Inflammatory macrophage treated with lipopolysaccharide for 4 hours (primary cell): ENCODE data around the gene OR2T3.
"Not testable (repeated sequence)": the region's sequence is repeated elsewhere in the genome, so short reads cannot be mapped to it uniquely, and the experiment has no call there.

ENCODE experiments used
- DNase-seq: peaks from one replicate; pipeline ENCODE4 v3.0.0-alpha.2; 2020

OR2T3 gene, protein sequence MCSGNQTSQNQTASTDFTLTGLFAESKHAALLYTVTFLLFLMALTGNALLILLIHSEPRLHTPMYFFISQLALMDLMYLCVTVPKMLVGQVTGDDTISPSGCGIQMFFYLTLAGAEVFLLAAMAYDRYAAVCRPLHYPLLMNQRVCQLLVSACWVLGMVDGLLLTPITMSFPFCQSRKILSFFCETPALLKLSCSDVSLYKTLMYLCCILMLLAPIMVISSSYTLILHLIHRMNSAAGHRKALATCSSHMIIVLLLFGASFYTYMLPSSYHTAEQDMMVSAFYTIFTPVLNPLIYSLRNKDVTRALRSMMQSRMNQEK

DNA sequence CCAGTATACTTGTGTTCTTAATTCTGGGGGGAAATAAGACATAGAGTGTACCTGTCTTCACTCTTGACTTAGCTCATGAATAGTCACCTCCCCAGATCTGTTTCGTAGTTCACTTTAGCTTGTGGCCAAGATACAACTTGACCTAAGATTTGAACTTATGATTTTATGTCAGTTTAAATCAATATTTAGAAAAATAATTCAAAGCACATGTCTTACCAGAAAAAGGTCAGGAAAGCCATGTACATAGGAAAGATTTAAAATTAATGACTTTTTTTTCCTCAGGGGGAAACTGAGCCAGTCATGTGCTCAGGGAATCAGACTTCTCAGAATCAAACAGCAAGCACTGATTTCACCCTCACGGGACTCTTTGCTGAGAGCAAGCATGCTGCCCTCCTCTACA, at the start of gene OR2T3:
OR2T3 (plus strand) TSS at position 301 of the 400 bp plus-strand sequence; CDS start at position 301, 0 bp downstream.
- DNase-seq: not testable (repeated sequence)

DNA sequence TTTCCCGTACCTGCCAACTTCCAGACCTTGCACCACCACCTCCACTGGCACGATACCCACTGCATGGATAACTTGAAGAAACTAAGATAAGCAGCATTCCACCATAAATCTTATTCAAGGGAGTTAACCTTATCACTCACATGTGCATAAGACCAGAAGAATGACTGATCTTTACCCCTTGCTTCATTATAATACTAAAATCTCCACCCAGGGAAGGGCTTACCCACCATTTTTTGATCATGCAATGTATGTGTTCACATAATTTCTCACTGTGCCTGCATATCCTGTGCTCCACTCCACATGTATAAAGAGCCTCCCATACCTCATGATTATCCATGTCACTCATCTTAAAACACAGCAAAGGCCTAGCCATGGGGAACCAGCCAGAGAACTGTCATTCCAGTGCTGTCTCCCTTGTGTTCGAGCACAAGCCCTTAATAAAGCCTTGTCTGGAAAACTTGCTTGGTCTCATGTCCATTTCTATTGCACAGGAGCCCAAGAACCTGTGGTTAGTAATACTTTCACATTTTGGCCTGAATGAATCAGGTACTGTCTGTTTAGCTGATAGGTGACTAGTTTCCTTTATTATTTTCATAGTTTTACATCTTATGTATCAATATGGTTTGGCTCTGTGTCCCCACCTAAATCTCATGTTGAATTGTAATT, 45.5 kb upstream of the OR2T3 start:
- DNase-seq: not testable (repeated sequence)

DNA sequence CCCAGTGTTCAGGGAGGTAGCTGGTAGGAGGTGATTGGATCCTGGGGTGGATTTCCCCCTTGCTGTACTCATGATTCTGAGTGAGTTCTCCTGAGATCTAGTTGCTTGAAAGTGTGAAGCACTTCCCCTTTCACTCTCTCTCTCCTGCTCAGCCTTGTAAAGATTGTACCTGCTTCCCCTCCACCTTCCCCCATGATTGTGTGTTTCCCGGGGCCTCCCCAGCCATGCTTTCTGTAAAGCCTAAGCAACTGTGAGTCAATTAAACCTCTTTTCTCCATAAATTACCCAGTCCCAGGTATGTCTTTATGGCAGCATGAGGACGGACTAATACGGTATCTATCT, 45.0 kb upstream of the OR2T3 start:
- DNase-seq: not testable (repeated sequence)

DNA sequence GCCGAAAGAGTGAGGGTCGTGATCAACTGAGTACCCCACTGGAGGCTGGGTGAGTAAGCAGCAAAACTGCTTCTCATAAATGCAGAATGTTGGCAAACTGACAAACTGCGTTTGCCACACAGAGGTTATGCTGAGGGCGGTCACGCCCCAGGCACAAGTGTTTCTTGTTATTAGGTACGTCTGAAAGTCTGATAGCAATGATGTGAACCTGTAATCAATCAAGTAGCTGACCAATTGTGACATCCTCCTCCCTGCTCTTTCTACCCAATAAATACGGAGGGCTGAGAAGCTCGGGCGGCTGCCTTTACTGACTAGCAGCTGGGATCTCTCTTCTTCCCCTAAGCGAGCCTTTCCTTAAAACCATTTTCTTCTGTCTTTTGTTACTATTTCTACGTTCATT, 41.5 kb upstream of the OR2T3 start:
- not testable (repeated sequence) for DNase-seq

DNA sequence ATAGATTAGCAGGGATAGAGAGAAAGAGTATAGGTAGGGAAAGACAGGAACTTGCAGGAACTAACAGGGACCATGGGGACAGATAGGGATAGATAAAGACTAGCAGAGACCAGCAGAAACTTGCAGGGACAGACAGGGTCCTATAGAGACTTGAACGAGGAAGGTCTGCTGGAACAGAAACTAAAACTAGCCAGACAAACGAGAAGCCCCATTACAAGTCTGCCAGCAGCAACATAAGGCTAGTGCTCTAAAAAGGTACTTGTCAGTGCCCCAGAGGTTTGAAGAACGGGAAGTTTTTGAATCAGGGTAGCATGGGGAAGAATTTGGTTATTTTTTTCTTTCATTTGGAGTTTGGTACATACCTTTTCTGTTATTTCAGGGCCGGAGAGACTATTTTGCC, 41.0 kb upstream of the OR2T3 start:
- DNase-seq: not testable (repeated sequence)

DNA sequence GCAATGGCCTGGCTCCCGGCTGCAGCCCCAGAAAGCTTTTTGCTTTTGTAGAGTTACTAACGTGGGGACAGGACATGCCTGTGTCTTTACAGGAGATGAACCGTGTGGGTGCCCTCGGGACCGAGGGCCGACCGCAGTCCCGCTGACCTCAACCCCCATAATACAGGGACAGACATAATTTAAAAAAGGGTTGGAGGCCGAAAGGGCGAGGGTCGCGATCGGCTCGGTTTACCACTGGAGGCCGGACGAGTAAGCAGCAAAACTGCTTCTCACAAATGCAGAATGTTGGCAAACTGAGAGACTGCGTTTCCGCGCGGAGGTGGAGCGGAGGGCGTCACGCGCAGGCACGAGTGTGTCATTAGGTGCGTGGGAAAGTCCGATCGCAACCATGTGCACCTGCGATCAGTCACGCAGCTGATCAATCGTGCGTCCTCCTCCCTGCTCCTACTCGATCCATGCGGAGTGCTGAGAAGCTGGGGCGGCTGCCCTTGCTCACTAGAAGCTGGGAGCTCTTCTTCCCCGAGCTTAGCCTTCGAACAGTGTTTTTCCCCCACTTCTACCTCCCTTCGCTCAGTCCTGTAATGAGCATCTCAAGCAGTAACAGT, 39.2 kb upstream of the OR2T3 start:
- not testable (repeated sequence) for DNase-seq

DNA sequence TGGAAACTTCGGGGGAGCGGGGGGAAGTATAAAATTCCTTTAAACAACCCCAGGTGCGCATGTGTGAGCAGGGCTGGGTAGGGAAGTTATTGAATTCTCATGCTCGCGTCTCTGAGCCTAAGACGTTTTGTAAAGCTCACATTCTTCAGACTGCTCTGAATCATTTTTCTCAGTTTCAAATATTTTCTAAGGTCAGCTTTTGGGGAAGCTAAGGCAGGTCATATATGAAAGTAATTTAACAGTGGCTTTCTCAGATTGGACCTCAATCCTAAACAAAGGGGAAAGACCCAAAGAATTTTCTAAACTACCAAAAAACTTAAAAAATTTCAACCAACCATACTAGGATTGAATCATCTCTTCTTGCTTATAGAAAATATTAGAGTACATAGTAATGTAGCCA, 38.2 kb upstream of the OR2T3 start:
- not testable (repeated sequence) for DNase-seq

DNA sequence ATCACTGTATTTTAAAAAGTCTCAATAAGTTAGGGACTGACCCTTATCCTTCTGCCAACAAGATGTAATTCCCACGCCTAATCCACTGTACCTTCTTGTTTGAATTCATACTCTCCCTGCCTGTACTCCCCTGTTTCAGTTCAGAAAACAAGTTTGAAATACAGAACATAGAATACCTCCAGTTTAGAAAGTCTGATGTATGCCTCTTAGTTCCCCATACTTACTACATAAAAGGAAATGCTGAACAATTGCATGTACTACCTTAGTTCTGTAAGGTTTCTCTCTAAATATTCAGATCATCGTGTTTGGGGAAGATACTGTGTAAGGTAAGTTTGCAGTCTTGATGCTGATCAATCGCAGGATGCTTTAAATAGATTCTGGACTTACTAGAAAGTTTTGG, 36.8 kb upstream of the OR2T3 start:
- DNase-seq: not testable (repeated sequence)

DNA sequence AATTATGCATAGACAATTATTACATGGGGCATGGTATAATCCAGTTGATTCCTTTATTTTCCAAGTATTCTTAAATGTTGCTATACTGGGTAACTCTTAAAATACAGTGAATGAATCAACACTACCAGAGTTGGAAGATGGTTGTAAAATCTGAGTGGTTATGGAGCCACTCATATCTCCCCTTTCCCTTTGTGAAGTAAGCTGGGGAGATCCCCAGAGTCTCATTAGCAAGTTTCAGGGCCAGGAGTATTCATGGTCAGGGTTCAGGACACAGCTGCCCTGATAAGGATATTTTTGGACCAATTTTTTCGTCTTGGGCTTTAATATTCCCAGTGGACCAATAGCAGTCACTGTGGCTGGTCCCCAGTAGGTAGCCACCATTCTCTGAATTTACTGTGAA, 34.5 kb upstream of the OR2T3 start:
- not testable (repeated sequence) for DNase-seq

DNA sequence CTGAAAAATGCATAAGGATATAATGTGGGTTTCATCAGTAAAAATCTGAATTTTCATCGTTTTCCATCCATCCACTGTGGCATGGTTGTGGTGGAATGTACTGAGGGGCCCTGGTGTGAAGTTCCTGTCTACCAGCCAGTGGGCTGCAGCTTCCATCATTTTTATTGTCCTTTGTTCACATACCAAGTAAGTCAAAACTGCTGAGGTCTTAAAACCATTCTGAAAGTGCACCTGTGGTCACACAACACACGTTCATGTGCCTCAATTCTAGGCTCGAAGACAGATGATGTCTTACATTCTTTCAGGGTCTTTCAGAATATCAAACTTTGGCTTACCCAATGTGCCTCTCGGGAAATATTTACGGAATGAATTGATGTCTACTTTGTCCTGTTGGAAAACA, 33.9 kb upstream of the OR2T3 start:
- DNase-seq: not testable (repeated sequence)

DNA sequence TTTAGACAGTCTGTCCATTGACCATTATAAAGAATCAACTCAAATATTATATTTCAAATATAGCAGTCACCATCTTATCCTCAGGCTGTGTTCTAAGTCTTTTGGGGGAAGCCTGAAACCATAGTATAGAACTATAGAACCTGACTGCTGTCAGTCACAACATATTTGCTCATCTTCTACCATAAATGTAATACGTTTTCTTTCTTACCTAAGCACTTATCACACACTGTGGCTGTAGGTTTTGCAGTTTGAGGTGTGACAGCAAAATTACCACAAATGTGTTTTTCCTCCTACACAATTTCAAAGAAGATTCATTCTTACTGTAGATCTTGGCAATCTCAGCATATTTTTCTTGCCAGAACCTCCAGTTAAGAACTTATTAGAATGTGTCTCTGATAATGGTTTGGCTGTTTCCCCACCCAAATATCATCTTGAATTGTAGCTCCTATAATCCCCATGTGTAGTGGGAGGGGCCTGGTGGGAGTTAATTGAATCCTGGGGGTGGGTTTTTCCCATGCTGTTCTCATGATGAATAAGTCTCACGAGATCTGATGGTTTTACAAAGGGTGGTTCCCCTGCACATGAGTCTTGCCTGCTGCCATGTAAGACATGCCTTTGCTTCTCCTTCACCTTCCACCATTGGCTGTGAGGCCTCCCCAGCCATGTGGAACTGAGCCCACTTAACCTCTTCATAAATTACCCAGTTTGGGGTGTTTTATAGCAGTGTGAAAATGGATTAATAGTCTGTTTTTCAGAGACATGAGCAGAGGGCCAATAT, 30.5 kb upstream of the OR2T3 start:
- not testable (repeated sequence) for DNase-seq

DNA sequence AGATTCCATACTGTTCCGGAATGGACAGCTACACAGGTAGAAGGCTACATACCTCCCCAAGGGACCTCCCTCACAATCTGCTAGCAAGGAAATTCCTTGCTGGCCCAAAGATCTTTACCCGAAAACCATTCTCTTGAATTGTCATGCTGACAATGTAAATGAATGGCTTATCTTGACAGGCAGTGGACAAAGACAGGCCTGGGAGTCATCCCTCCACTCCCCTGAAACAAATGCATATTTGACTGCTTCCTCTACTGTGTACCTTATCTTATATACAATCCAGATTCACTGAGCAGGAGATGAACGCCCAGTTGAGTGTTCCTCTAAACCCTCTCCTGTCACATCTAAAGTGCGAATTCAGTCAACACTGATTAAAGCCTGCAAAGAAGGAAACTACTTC, 28.5 kb upstream of the OR2T3 start:
- DNase-seq: not testable (repeated sequence)

DNA sequence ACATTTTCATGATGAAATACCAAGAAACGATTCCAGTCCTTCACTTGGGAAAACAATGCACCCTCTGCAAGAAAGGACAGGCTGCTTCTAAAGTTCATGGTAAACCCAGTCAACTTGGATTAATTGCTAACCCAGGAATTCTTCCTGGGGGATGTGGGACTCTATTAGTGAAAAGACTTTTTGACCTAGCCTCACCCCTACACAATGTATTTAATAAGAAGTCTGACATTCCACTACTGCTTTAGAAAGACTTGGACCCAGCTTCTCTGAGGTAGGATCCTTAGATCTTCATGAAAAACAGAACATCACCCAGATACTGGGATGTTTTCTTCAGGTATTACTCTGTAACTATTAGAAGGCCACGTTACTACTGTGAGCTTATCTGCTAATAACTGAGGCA, 27.8 kb upstream of the OR2T3 start, which contains the start of gene OR2T2:
OR2T2 (plus strand) TSS at position 239 of the 400 bp plus-strand sequence. CDS start 7,161 bp downstream, outside the sequence.
- DNase-seq: not testable (repeated sequence)

DNA sequence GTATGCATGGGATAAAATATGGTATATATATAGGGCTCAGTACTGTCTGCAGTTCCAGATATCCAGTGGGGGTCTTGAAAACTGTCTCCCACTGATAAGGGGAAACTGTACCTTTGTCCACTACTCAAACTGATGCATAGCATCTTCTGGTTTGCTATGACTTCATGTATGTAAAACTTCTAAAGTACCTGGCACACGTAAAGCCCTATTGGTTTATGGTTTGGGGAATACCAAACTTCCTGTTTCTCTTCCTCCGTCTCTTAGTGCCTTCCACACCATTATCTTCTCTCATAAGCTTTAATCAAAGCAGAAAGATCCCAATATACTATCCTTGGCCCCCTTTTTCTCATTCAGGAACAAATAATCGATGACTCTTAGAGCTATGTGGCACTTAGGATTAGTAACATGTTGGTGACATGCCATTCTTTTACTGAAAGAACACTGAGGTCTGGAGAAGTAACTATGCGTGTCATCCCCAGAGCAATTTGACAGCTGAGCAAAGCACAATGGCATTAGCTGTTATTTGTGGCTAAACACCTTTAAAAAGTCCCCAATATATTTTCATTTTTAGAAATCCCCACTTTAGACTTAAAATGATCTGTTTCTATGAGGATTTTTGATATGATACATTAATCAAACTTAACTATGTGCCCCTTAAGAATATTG, 24.6 kb upstream of the OR2T3 start:
- DNase-seq: not testable (repeated sequence)

DNA sequence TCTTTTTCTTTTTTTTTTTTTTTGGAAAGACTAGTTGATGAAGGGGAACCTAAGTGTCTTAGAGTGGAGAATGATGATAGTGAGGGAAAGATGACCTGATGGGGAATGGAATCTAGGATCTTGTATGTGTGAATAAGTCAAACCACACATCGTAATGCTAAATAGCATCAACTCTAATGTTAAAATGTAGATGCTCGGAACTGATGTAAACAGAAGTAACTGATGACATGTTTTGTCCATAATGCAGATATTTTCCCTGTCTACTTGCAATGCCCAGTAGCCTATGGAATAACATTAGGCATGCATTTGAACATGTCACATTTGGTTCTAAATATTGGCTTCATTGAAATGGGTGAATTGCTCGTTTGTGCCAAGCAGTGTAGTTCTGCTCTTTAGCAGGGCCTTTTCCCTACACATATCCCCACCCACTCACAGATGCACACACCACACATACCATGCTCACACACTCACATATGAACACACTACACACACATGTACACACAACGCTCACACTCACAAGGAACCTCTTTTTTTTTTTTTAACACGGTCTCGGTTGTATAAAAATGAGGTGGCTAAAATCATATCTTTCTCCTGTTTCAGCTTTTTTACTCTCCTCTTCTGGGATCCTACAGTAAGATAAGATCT, 23.2 kb upstream of the OR2T3 start:
- DNase-seq: not testable (repeated sequence)

DNA sequence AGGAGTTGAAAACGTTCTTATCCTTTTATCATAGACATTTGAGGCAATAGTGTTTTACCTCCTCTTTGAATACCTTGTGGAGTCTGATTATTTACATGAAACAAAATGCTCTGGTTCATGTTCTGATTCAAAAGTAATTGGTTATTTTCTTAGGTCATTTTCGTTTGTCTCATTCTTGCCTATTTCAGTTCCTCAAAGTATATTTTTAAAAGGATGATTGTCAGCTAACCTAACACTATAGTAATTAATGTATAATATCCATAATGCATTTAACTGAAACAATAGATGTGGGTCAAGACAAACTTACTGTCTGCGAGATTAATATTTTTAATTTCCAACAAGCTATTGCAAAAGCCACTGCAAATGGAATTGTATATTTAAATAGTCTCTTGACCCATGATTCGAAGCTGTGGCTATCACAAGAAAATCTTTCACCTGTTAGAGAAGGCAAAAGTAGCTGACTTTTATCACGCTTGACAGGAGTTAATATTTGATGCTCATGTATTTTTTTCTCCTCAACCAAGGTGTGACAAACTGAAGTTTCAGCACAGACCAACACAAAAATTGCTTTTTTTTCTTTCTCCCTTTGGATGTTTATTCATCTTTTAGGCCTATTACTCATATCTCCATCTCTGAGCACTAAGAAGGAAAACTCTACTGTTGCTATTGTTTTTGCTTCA, 22.5 kb upstream of the OR2T3 start:
- DNase-seq: not testable (repeated sequence)

DNA sequence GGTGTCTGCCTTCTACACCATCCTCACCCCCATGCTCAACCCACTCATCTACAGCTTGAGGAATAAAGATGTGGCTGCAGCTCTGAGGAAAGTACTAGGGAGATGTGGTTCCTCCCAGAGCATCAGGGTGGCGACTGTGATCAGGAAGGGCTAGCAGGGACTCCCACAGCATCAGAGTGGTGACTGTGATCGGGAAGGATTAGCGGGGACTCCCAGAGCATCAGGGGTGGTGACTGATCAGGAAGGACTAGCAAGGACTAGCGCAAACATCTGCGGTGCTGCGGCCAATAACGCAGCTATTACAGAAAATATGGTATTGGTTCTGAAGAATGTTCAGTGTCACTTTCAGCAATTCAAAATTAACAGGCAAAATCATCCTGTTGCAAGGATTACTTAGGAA, 19.5 kb upstream of the OR2T3 start:
- not testable (repeated sequence) for DNase-seq

DNA sequence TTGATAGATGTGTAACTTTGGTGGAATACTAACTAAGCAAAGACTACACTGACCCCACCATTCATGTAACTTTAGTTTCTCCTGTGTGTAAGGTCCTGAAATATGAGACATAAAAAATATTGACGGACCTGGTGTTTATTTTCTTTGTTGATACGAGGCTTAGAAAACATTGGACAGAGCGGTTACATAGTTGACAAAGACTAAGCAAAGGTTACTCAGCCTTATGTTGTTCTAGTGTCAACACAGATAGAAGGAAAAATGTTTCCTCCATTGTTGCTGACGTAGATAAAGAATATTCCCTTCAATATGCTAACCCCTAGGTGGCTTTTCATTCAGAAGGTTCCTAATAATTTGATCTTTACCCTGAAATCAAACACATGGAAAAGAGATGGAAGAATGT, 18.1 kb upstream of the OR2T3 start:
- not testable (repeated sequence) for DNase-seq

DNA sequence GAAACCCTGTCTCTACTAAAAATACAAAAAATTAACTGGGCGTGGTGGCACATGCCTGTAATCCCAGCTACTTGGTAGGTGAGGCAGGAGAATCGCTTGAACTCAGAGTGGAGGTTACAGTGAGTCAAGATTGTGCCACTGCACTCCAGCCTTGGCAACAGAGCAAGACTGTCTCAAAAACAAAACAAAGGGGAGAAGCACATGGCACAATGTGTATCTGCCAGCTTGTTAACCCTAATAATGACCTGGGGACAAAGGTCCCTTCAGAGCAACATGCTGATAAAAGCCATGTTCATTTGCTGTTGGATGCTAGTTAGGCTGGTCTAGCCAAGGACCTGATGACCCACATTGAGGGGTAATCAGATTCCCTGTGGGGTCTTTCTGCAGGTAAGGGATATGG, 16.5 kb upstream of the OR2T3 start:
- not testable (repeated sequence) for DNase-seq

DNA sequence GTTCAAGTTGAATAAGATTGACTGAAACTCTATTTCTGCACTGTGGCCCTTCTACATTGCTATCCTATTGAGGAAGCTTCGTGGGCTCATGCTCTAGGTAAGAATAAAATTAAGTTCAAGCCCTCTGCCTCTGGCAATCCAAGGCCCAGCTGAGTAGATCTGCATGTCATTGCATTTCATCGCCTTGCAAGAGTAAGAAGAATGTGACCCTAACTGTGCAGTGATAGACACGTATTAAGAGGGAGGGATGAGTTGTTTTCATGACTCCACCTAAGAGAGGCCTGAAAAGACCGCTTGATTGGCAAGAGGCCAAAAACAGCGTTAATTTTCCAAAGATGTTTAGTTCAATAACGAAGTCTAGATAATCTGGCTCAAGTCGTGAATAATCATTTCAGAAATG, 14.0 kb upstream of the OR2T3 start:
- not testable (repeated sequence) for DNase-seq

DNA sequence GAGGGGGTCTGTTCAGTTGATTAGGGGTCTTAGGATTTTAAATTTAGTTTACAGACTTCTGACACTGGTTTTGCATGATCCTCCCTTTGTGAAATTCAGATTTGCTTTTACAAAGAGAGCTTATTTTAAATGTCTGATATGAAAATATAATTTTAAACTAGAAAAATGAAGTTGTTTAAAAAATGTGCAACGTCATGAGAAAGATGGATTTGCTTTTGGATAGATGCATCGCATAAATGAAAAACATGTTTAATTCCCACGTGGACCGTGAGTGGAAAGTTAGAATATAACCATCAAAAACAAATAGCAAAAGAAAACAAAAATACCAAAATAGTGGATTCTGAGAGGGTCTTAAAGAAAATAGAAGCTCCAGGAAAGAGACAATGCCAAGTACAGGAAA, 2.0 kb upstream of the OR2T3 start:
- DNase-seq: no peak
